Adrenal gland (tissue), 12 donors: ENCODE results near the gene STK38. TPM values are rescaled to one million over a fixed set of nuclear protein-coding genes. Genes with fewer than 3 reads are reported as not detected.

Experiments used
- DNase-seq, 7 donors: peaks; one replicate each; pipeline ENCODE4 v3.0.0-alpha.2; 2019 to 2020
- H3K27ac ChIP-seq, 5 donors: fragments of 200-600 bp; sonication (generic) in 4 of 5; 1 replicate in 3 of 5; 2 replicates in 2 of 5; pipeline versions ENCODE4 v1.5.1 to v1.8.0; 2016 to 2020; ENCODE audit warnings: mild to moderate bottlenecking in 1 of 5
- H3K27me3 ChIP-seq: fragments of 200-600 bp; 2 replicates; pipeline ENCODE4 v1.8.0; 2021
- H3K36me3 ChIP-seq, 2 donors: fragments of 200-600 bp; replicated peaks in 1 of 2; 1 replicate in 1 of 2; 2 replicates in 1 of 2; pipeline versions ENCODE4 v1.5.1 to v1.8.0; 2018 to 2022
- H3K4me1 ChIP-seq, 2 donors: fragments of 200-600 bp; replicated peaks in 1 of 2; 1 replicate in 1 of 2; 2 replicates in 1 of 2; pipeline versions ENCODE4 v1.5.1 to v1.8.0; 2018 to 2021
- H3K4me3 ChIP-seq, 4 donors: fragments of 200-600 bp; sonication (generic) in 3 of 4; one replicate each; pipeline ENCODE4 v1.5.1; 2016 to 2018
- H3K9me3 ChIP-seq, 3 donors: fragments of 200-600 bp; sonication (generic) in 1 of 3; replicated peaks in 1 of 3; 1 replicate in 2 of 3; 2 replicates in 1 of 3; pipeline versions ENCODE4 v1.5.1 to v1.8.0; 2016 to 2021
- CTCF ChIP-seq, 6 experiments: fragments of 450-650 bp in 4 of 6; fragments of 200-600 bp in 2 of 6; sonication (generic) in 1 of 6; IDR thresholded peaks; 1 replicate in 5 of 6; 2 replicates in 1 of 6; pipeline versions ENCODE4 v1.5.1 to v1.8.0; 2016 to 2021; ENCODE audit warnings: antibody characterized with exemption in 6 of 6, mild to moderate bottlenecking in 2 of 6, moderate library complexity in 1 of 6
- POLR2A ChIP-seq, 2 donors: fragments of 450-650 bp; IDR thresholded peaks; one replicate each; pipeline ENCODE4 v1.6.1; 2017; ENCODE audit warnings: antibody characterized with exemption in 2 of 2, mild to moderate bottlenecking in 2 of 2, moderate library complexity in 1 of 2
- WGBS, 4 donors: extraction: QIAGEN DNeasy Blood & Tissue Kit in 2 of 4; methylation state at CpG; one replicate each; pipeline versions ENCODE4 v1.1.5 to v1.1.7; 2013 to 2017; 5-methylcytosine and 5-hydroxymethylcytosine counted together
- intact Hi-C, 2 donors: fragments of 100-400 bp; cut with DNase I; formaldehyde crosslinking; loops; one replicate each; pipeline versions ENCODE4 v1.14.1 to v1.15.0; 2022 to 2023
- polyA plus RNA-seq, 3 donors: library from polyadenylated mRNA; stranded (reverse); fragments of 200-250 nt in 2 of 3; fragments of 350-450 nt in 1 of 3; fragmentation: Illumina TruSeq in 1 of 3; extraction: RNeasy Lipid Tissue Mini Kit (QIAGEN cat#74804) in 1 of 3; gene quantifications; one replicate each; pipeline ENCODE4 v1.2.3, GENCODE V29; 2013 to 2014
- total RNA-seq, 9 donors: library from RNA; depleted of rRNA in 4 of 9; stranded (reverse); fragments of >200 nt in 4 of 9; fragments of 120-200 nt in 1 of 9; fragmentation: NEBNext Ultra II Directional in 1 of 9; extraction: Animal tissue kit (Norgen Biotek cat#: 25700) in 1 of 9; gene quantifications; one replicate each; pipeline versions ENCODE4 v1.1.0 to v1.2.4, GENCODE V29; 2013 to 2023
- donor health status: healthy with polysubstance abuse.
- donor health status: Bipolar disorder and iron deficiency.
- donor health status: DM: yes; HTN: yes; CAD: no.
- donor health status: DM: no; HTN: no; CAD: no.
- donor health status: DM: no; HTN: no; CAD: no.
- donor health status: DM: yes; HTN: yes; CAD: no.

The STK38 gene
- total and polyA plus RNA-seq, 12 donors, result 7.4 to 21.3 (median 13.2) TPM

DNA sequence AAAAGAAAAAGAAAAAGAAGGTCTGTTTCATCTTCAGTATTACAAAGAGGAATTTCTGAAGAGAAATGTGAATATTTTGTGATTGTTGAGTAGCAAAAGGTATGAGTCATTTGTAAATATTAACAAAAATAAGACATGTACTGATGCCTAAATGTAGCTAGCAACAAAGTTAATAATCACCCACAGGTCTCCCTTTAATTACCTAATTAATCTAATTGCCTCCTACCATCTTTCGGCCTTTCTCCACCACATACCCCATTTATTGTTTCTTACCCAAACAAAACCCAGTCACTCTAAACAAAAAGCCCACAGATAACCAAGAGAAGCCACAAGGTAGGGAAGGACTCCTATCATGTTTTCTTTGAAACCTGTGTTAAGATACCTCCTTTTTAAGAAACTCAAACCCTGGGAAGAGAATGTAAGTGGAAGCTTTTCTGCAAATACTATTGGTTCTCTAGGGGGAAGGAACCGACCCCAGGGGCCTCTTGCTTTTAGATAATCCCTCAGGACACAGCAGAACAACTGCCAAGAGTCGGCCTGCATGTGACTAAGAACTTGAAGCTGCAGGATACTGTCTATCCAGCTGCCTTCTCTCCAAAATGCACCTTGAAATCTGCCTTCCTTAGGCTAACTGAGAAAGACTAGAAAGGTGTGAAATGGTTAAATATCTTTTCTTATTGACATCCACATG, 16.1 kb upstream of the STK38 start:
- no peak for DNase-seq
- no peaks in the 10 kb centered on the region for H3K9me3 ChIP-seq
- WGBS, 4 donors, result 68 to 76% (median 70%) methylated on average over 3 of the region's 3 CpGs
- H3K27me3 ChIP-seq, result no peaks in the 10 kb centered on the region
- no peak overlapping the region for H3K4me3 ChIP-seq
- no peaks in the 10 kb centered on the region for H3K4me1 ChIP-seq
- no peaks in the 10 kb centered on the region for H3K36me3 ChIP-seq
- H3K27ac ChIP-seq, result no peak overlapping the region
- intact Hi-C loops, result no loop called here
- no peak for TF ChIP-seq CTCF (IDR thresholded peaks at IDR 0.05)
- no peak for TF ChIP-seq POLR2A (IDR thresholded peaks at IDR 0.05)

DNA sequence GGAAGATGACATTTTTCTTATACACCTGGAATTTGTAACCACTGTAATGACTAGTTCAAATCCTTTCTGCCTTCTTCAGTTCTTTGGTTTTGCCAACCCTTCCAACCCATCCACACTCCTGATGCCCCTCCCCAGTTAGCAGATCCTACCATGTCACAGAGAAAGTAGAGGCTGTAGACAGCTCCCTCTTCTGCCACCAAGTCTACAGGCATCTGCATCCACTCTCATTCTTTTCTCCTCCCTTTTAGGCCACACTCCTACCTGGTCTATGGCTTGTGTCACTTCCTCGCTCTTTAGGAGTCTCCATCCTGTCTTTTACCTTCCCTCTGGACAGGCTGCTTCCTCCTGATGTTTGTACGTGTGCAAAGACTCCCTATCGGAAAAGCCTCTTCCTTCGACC, 13.5 kb upstream of the STK38 start:
- no peak for DNase-seq
- no peak overlapping the region for H3K27ac ChIP-seq
- TF ChIP-seq CTCF (IDR thresholded peaks at IDR 0.05) (no peak), POLR2A (IDR thresholded peaks at IDR 0.05) (no peak)
- no peaks in the 10 kb centered on the region for H3K36me3 ChIP-seq
- H3K4me1 ChIP-seq, result no peaks in the 10 kb centered on the region
- H3K4me3 ChIP-seq, result no peak overlapping the region
- 91 to 96% (median 92%) methylated on average over 4 of the region's 4 CpGs for WGBS, 4 donors
- intact Hi-C loops, result no loop called here
- H3K9me3 ChIP-seq, result no peaks in the 10 kb centered on the region
- H3K27me3 ChIP-seq, result no peaks in the 10 kb centered on the region

DNA sequence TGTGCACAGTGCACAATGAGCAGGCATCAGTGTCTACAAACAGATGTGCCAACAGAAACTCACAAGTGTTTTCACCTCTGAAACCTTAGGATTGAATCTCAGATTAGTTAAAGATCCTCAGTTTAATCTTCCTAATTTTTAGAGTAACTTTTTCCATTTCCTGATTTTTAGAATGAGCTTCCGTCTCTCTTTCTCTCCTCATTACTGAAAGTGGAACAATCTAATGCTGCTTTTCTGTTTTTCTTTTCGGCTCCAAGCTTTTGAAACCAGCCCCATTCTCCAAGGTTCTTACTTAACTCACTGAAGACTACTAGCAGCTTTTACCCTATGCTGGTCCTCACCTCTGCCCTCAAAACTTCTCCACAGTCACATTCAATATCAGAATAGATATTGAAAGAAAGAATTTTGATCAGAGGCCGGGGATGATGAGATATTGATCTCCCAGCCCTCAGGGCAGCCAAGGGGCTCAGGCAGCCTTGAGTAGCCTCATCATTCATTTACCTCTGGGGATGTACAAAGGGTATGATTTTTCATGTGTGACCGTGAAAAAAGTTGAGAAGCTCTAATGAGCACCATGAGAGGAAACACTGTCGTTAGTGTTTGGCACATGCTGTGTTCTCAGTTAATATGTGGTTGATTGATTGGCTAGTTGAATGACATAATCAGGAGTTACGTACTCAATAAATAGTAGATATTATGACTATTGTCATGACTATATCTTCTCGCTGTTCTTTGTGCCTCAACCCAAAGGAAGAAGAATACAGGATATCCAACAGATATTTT, 11.9 kb upstream of the STK38 start:
- Histone ChIP-seq H3K4me3 (no peak overlapping the region), H3K36me3 (no peaks in the 10 kb centered on the region), H3K9me3 (no peaks in the 10 kb centered on the region), H3K27ac (no peak overlapping the region), H3K27me3 (no peaks in the 10 kb centered on the region), H3K4me1 (no peaks in the 10 kb centered on the region)
- 74 to 80% (median 78%) methylated on average over 7 of the region's 7 CpGs for WGBS, 4 donors
- intact Hi-C loops, result no loop called here
- no peak for TF ChIP-seq POLR2A (IDR thresholded peaks at IDR 0.05)
- TF ChIP-seq CTCF (IDR thresholded peaks at IDR 0.05), result no peak
- DNase-seq, result peak in 1 of 7 donors; percentile 9

- no peaks in the 10 kb centered on the region for H3K27me3 ChIP-seq
- intact Hi-C loops, result no loop called here
- no peak overlapping the region for H3K4me3 ChIP-seq
- DNase-seq, result no peak
- 77 to 90% (median 88%) methylated on average over 5 of the region's 5 CpGs for WGBS, 4 donors
- no peaks in the 10 kb centered on the region for H3K36me3 ChIP-seq
- no peaks in the 10 kb centered on the region for H3K9me3 ChIP-seq
- no peak for TF ChIP-seq CTCF (IDR thresholded peaks at IDR 0.05)
- no peak for TF ChIP-seq POLR2A (IDR thresholded peaks at IDR 0.05)
- H3K27ac ChIP-seq, result no peak overlapping the region
- H3K4me1 ChIP-seq, result no peaks in the 10 kb centered on the region
Observed at GRCh38 chr6:36556281-36556680, 9.0 kb upstream of the STK38 start.
